Endothelial cell of umbilical vein (primary cell): Measurements from ENCODE around the gene KIF15.

ENCODE experiments used
- CTCF ChIP-seq, 2 donors: IDR thresholded peaks; 1 replicate in 1 of 2; 2 replicates in 1 of 2; pipeline ENCODE4 v1.5.1; 2011; ENCODE audit warnings: low read length in 2 of 2, mild to moderate bottlenecking in 2 of 2, moderate library complexity in 2 of 2, control low read depth in 1 of 2, inconsistent platforms in 1 of 2, low read depth in 1 of 2; ENCODE audit not compliant: insufficient read depth in 1 of 2; ENCODE audit errors: extremely low read depth in 1 of 2
- MAX ChIP-seq: IDR thresholded peaks from 2 replicates; pipeline ENCODE4 v1.6.1; 2011; ENCODE audit not compliant: insufficient read depth, insufficient read length
- MYC ChIP-seq: IDR thresholded peaks from one replicate; pipeline ENCODE4 v1.6.1; 2011; ENCODE audit warnings: mild to moderate bottlenecking, low read depth, low read length
- POLR2A ChIP-seq: IDR thresholded peaks from 2 replicates; pipeline ENCODE4 v1.6.1; 2012; ENCODE audit warnings: low read depth, mild to moderate bottlenecking, control low read depth, low read length
- POLR2AphosphoS5 ChIP-seq: IDR thresholded peaks from 2 replicates; pipeline ENCODE4 v1.6.1; 2012; ENCODE audit warnings: low read depth, mild to moderate bottlenecking, control low read depth, low read length, moderate library complexity; ENCODE audit not compliant: insufficient read depth

GRCh38 chr3:44795197-44795596, 33.6 kb downstream of the KIF15 start:
- TF ChIP-seq MYC (no peak), POLR2A (no peak), POLR2AphosphoS5 (no peak), MAX (no peak), CTCF (IDR thresholded peaks at IDR 0.05; ENCODE audit: extremely low read depth in 1 of 2, insufficient read depth in 1 of 2, low read depth in 1 of 2, low read length in 2 of 2) (no peak)
